GM18498 (cell line): ENCODE data around the gene KANSL1L.

ENCODE experiments used
- ATAC-seq: cut with Tn5 transposase; IDR thresholded peaks from one replicate; pipeline ENCODE4 v1.9.1; 2021; ENCODE audit warnings: mild to moderate bottlenecking, moderate library complexity; ENCODE audit not compliant: unreplicated experiment

Gene KANSL1L

GRCh38 chr2:210072922-210073509 lies 98.2 kb downstream of the KANSL1L start:
- ATAC-seq, result peak; percentile 84

GRCh38 chr2:210072493-210072892 lies 98.7 kb downstream of the KANSL1L start:
- no peak for ATAC-seq

- ATAC-seq, result no peak
Observed at GRCh38 chr2:210063306-210063705, 107.9 kb downstream of the KANSL1L start.

- no peak for ATAC-seq
Observed at GRCh38 chr2:210055825-210056224, 115.4 kb downstream of the KANSL1L start.

- ATAC-seq, result no peak
Observed at GRCh38 chr2:210054696-210055095, 116.5 kb downstream of the KANSL1L start.

GRCh38 chr2:210050885-210051284 lies 120.3 kb downstream of the KANSL1L start:
- ATAC-seq, result no peak

- ATAC-seq, result no peak
Observed at GRCh38 chr2:210049831-210050230, 121.4 kb downstream of the KANSL1L start.

- no peak for ATAC-seq
Observed at GRCh38 chr2:210046851-210047500, 124.2 kb downstream of the KANSL1L start.

- no peak for ATAC-seq
Observed at GRCh38 chr2:210038078-210038477, 133.1 kb downstream of the KANSL1L start.

- no peak for ATAC-seq
Observed at GRCh38 chr2:210035679-210036078, 135.5 kb downstream of the KANSL1L start.

GRCh38 chr2:210034087-210034683 lies 137.0 kb downstream of the KANSL1L start:
- no peak for ATAC-seq

- ATAC-seq, result no peak
Observed at GRCh38 chr2:210028178-210028577, 143.0 kb downstream of the KANSL1L start.

GRCh38 chr2:210027608-210028007 lies 143.6 kb downstream of the KANSL1L start:
- no peak for ATAC-seq

GRCh38 chr2:210022824-210023223 lies 148.4 kb downstream of the KANSL1L start:
- no peak for ATAC-seq

GRCh38 chr2:210020138-210020537 lies 151.1 kb downstream of the KANSL1L start:
- no peak for ATAC-seq

GRCh38 chr2:210009896-210010295 lies 161.3 kb downstream of the KANSL1L start:
- ATAC-seq, result no peak

GRCh38 chr2:210009126-210009525 lies 162.1 kb downstream of the KANSL1L start:
- ATAC-seq, result no peak

GRCh38 chr2:210007895-210008294 lies 163.3 kb downstream of the KANSL1L start:
- no peak for ATAC-seq

GRCh38 chr2:210004881-210005280 lies 166.3 kb downstream of the KANSL1L start:
- no peak for ATAC-seq

- no peak for ATAC-seq
Observed at GRCh38 chr2:210003359-210003758, 167.8 kb downstream of the KANSL1L start.

- peak; percentile 99 for ATAC-seq
Observed at GRCh38 chr2:210002158-210003157, 168.8 kb downstream of the KANSL1L start, which contains the start of gene RPE. TSS of gene RPE (plus strand) at chr2:210002638. CDS start at chr2:210002662, 24 bp downstream.
